ENCODE results near the gene IGF2R.

IGF2R gene

GRCh38 chr6:159973951-159974350 lies 5.1 kb downstream of the IGF2R start:
- TF ChIP-seq CTCF (IDR thresholded peaks at IDR 0.05; ENCODE audit: insufficient read depth, low read depth, low read length, missing control alignments): no peak
- peak; percentile 64 for DNase-seq (ENCODE audit: low read depth)
- no peak overlapping the region for H3K4me3 ChIP-seq (ENCODE audit: low read depth, low read length)

GRCh38 chr6:159974932-159975331 lies 6.0 kb downstream of the IGF2R start:
- H3K4me3 ChIP-seq (ENCODE audit: low read depth, low read length): no peak overlapping the region
- DNase-seq (ENCODE audit: low read depth): no peak
- no peak for TF ChIP-seq CTCF (IDR thresholded peaks at IDR 0.05; ENCODE audit: insufficient read depth, low read depth, low read length, missing control alignments)

DNA sequence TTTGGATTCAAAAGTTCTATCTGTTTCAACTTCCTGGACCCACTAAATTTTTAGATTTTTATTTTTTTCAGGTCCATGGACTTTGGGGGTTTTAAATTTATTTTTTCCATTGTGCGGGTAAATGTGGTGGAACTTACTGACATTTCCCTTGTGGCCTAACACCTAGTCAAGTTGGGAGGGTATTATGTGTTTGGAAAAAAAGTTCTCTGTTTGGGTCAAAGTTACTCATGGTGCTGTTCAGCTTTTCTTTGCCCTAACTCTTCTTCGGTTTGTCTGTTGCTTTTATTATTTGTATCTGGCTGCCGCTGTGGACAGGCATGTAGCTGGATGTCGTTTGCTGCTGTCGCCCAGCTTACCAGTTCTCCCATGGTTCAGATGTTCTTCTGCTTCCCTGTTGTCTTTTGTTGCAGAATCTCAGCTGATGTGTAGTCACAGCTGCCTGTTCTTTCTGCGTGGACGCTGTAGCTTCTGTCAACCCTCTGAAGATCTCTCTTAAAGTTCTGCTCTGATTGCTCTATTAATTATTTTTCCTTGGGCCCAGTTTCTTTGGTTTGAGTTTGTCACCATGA lies 7.9 kb downstream of the IGF2R start:
- DNase-seq (ENCODE audit: low read depth): no peak
- no peak for TF ChIP-seq CTCF (IDR thresholded peaks at IDR 0.05; ENCODE audit: insufficient read depth, low read depth, low read length, missing control alignments)
- H3K4me3 ChIP-seq (ENCODE audit: low read depth, low read length): no peak overlapping the region

DNA sequence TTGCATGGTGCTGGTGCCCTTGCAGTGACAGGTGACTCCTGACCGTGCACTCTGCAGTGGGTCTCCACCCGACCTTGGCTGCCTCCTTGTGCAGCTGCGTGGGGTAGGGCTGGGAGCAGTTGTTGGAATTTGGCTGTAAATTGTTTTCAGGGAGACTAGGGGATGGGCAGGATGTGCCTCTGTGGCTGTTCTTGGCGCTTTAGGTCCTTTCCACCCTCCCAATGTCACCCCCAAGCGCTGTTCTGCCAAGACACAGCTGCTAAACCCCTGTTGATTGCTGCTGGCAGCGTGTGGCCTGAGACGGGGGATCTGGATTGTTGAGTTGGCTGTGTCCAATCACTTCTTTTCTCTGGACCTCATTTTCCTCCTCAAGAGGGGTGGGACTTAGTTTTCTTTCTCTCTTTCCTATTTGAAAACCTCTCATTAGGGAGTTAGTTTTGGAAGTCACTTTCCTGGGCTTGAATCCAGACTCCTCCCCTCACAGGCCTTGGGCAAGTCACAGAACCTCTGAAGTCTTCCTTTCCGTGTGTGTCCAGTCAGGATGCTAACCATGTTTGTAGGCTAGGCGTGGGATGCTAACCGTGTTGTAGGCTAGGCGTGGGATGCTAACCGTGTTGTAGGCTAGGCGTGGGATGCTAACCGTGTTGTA lies 8.5 kb downstream of the IGF2R start:
- H3K4me3 ChIP-seq (ENCODE audit: low read depth, low read length): no peak overlapping the region
- no peak for TF ChIP-seq CTCF (IDR thresholded peaks at IDR 0.05; ENCODE audit: insufficient read depth, low read depth, low read length, missing control alignments)
- no peak for DNase-seq (ENCODE audit: low read depth)

DNA sequence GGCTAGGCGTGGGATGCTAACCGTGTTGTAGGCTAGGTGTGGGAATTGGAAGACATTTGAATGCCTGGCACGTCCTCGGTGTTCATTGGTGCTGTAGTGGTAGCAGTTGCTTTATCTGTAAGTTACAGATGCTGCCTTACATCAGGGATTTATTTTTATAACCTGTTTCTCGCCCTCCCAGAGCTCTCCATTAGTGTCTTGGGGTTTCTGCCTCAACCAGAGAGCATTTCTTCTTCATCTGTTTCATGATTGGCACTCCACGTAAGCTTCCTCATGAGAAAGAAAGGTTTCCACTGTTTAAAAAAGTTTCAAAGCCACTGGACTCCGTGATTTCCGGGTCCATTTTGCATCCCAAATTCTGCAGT lies 9.0 kb downstream of the IGF2R start:
- TF ChIP-seq CTCF (IDR thresholded peaks at IDR 0.05; ENCODE audit: insufficient read depth, low read depth, low read length, missing control alignments): no peak
- DNase-seq (ENCODE audit: low read depth): no peak
- H3K4me3 ChIP-seq (ENCODE audit: low read depth, low read length): peak overlapping the region; percentile 51

DNA sequence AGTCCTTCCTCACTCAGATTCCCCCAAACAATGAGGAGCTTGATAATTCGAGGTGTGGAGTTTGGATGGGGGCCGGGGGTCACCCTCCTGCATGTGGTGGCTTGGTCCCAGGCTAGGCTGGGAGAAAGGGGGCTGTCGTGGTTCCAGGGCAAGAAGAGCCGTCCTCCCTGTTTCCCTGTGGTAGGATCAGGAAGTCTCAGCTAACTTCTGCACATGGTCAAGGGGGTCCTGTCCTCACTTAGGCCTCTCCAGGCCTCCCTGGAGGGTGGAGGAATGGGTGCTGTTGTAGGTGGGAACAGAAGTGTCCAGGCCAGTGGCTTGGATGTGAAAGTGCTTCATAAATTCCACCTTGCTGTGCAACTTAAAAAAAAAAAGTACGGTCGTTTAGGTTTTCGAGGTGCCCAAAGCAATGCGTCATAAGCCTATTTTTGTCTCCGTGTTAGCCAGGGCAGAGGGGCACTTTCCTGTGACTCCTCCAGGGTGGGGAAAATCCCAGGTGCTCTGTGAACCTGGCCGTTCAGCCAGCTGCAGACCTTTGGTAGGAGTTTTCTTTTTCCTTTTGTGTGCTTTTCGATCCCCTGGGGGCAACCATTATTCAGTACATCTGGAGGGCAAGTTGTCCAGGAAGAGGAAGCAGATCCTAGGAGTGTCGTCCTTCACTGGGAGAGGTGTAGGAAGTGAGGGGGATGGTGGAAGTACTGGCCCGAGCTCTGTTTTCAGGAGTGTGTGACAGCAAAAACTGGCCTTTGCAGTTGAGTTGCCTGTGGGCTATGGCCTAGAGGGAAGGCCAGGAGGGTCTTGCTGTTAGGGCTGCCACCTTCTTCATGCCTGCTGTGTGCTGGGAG lies 9.6 kb downstream of the IGF2R start:
- TF ChIP-seq CTCF (IDR thresholded peaks at IDR 0.05; ENCODE audit: insufficient read depth, low read depth, low read length, missing control alignments): no peak
- H3K4me3 ChIP-seq (ENCODE audit: low read depth, low read length): peak overlapping the region; percentile 51
- peak; percentile 81 for DNase-seq (ENCODE audit: low read depth)

Measured in GM12865 (cell line).